ENCODE data around the gene SMIM24.

Gene SMIM24

DNA sequence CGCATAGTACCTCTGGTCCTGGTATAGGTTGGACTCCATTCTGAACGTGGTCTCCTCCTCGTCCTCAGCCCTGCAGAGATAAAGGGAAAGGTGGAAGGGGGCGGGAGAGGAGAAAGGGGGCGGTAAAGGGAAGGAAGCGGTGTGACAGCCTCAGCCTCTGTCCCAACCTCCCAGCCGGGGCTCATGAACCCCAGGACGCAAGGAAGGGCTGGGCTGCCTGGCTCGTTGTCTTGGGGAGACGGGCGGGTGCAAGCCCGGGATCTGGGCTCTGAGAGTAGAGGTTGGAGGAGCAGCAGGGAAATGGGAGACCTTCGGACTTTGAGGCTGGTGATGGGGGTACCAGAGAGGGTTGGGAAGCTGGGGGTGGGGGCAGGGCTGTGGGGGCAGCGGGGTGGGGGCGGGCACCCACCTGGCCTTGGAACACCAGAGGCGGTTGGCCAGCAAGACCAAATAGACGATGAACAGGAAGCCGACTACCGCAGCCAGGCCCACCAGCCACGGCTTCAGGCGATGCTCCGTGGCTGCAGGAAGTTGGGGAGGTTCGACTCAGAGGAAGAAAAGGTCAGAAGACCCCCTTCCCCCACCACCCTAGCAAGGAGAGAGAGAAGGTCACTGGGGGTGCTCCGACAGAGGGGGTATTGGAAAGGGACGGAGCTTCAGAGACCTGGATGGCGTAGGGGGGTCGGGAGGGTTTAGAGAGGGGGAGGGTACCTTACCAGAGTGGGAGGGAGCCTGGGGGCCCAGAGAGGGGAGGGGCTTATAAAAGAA is 1.7 kb downstream of the SMIM24 start:
- no CpG with 5 or more reads among the region's 27 CpGs for WGBS (ENCODE audit: extremely low coverage, insufficient coverage, insufficient read length)
- Histone ChIP-seq H3K9ac (ENCODE audit: low read length) (no peak overlapping the region), H4K8ac (ENCODE audit: low read depth, low read length) (no peak overlapping the region), H2BK12ac (ENCODE audit: low read length) (no peak overlapping the region), H3K18ac (ENCODE audit: low read length) (no peak overlapping the region), H3K27me3 (ENCODE audit: insufficient read depth, low read length) (no peaks in the 10 kb centered on the region), H3K79me1 (ENCODE audit: low read length) (no peaks in the 10 kb centered on the region), H4K12ac (ENCODE audit: low read depth, low read length) (no peak overlapping the region), H3K23ac (ENCODE audit: low read length) (no peak overlapping the region), H3K4me2 (ENCODE audit: low read length) (no peak overlapping the region), H3K4me1 (ENCODE audit: control insufficient read depth in 1 of 2, insufficient read depth in 2 of 2, low read length in 2 of 2) (no peaks in the 10 kb centered on the region), H2AK5ac (ENCODE audit: low read length) (no peak overlapping the region), H2AFZ (ENCODE audit: insufficient read depth, low read length, poor library complexity) (no peak overlapping the region), H2BK5ac (ENCODE audit: low read depth, low read length, poor library complexity) (no peak overlapping the region), H3K4me3 (ENCODE audit: low read depth, low read length) (no peak overlapping the region), H3K14ac (ENCODE audit: low read length) (no peak overlapping the region), H3K79me2 (ENCODE audit: control insufficient read depth, insufficient read depth, low read length, poor library complexity) (no peaks in the 10 kb centered on the region), H3K4ac (ENCODE audit: low read depth, low read length) (no peak overlapping the region), H3K27ac (ENCODE audit: low read depth, low read length) (no peak overlapping the region), H3K36me3 (ENCODE audit: control insufficient read depth in 1 of 2, insufficient read depth in 2 of 2, low read length in 2 of 2) (no peaks in the 10 kb centered on the region), H4K91ac (ENCODE audit: low read depth, low read length) (no peak overlapping the region), H2BK120ac (ENCODE audit: insufficient read depth, low read length, poor library complexity) (no peak overlapping the region), H3K9me3 (ENCODE audit: insufficient read depth, low read depth, low read length) (peaks cover 20% of the 10 kb centered on the region)
- no peak for DNase-seq

GRCh38 chr19:3477951-3478350 is 2.4 kb downstream of the SMIM24 start:
- H3K36me3 ChIP-seq (ENCODE audit: control insufficient read depth in 1 of 2, insufficient read depth in 2 of 2, low read length in 2 of 2), result no peaks in the 10 kb centered on the region
- no peak for DNase-seq
- H3K4me1 ChIP-seq (ENCODE audit: control insufficient read depth in 1 of 2, insufficient read depth in 2 of 2, low read length in 2 of 2), result no peaks in the 10 kb centered on the region
- H2BK12ac ChIP-seq (ENCODE audit: low read length), result no peak overlapping the region
- no peaks in the 10 kb centered on the region for H3K79me2 ChIP-seq (ENCODE audit: control insufficient read depth, insufficient read depth, low read length, poor library complexity)
- H2AFZ ChIP-seq (ENCODE audit: insufficient read depth, low read length, poor library complexity), result no peak overlapping the region
- H3K4me3 ChIP-seq (ENCODE audit: low read depth, low read length), result no peak overlapping the region
- no peak overlapping the region for H2AK5ac ChIP-seq (ENCODE audit: low read length)
- no peak overlapping the region for H4K91ac ChIP-seq (ENCODE audit: low read depth, low read length)
- H4K12ac ChIP-seq (ENCODE audit: low read depth, low read length), result no peak overlapping the region
- no peaks in the 10 kb centered on the region for H3K27me3 ChIP-seq (ENCODE audit: insufficient read depth, low read length)
- no peak overlapping the region for H4K8ac ChIP-seq (ENCODE audit: low read depth, low read length)
- H2BK5ac ChIP-seq (ENCODE audit: low read depth, low read length, poor library complexity), result no peak overlapping the region
- no peak overlapping the region for H3K9ac ChIP-seq (ENCODE audit: low read length)
- no peak overlapping the region for H3K4me2 ChIP-seq (ENCODE audit: low read length)
- H3K79me1 ChIP-seq (ENCODE audit: low read length), result no peaks in the 10 kb centered on the region
- no peak overlapping the region for H3K18ac ChIP-seq (ENCODE audit: low read length)
- peaks cover 20% of the 10 kb centered on the region for H3K9me3 ChIP-seq (ENCODE audit: insufficient read depth, low read depth, low read length)
- H3K4ac ChIP-seq (ENCODE audit: low read depth, low read length), result no peak overlapping the region
- H3K27ac ChIP-seq (ENCODE audit: low read depth, low read length), result no peak overlapping the region
- no peak overlapping the region for H3K14ac ChIP-seq (ENCODE audit: low read length)
- H3K23ac ChIP-seq (ENCODE audit: low read length), result no peak overlapping the region
- H2BK120ac ChIP-seq (ENCODE audit: insufficient read depth, low read length, poor library complexity), result no peak overlapping the region
- no CpG with 5 or more reads among the region's 2 CpGs for WGBS (ENCODE audit: extremely low coverage, insufficient coverage, insufficient read length)

GRCh38 chr19:3477506-3477905 is 2.8 kb downstream of the SMIM24 start:
- Histone ChIP-seq H4K8ac (ENCODE audit: low read depth, low read length) (no peak overlapping the region), H3K4ac (ENCODE audit: low read depth, low read length) (no peak overlapping the region), H2AK5ac (ENCODE audit: low read length) (no peak overlapping the region), H4K12ac (ENCODE audit: low read depth, low read length) (no peak overlapping the region), H3K36me3 (ENCODE audit: control insufficient read depth in 1 of 2, insufficient read depth in 2 of 2, low read length in 2 of 2) (no peaks in the 10 kb centered on the region), H4K91ac (ENCODE audit: low read depth, low read length) (no peak overlapping the region), H3K27me3 (ENCODE audit: insufficient read depth, low read length) (no peaks in the 10 kb centered on the region), H3K9ac (ENCODE audit: low read length) (no peak overlapping the region), H2AFZ (ENCODE audit: insufficient read depth, low read length, poor library complexity) (no peak overlapping the region), H3K79me2 (ENCODE audit: control insufficient read depth, insufficient read depth, low read length, poor library complexity) (no peaks in the 10 kb centered on the region), H2BK5ac (ENCODE audit: low read depth, low read length, poor library complexity) (no peak overlapping the region), H3K27ac (ENCODE audit: low read depth, low read length) (no peak overlapping the region), H3K4me1 (ENCODE audit: control insufficient read depth in 1 of 2, insufficient read depth in 2 of 2, low read length in 2 of 2) (no peaks in the 10 kb centered on the region), H3K14ac (ENCODE audit: low read length) (no peak overlapping the region), H2BK120ac (ENCODE audit: insufficient read depth, low read length, poor library complexity) (no peak overlapping the region), H3K79me1 (ENCODE audit: low read length) (no peaks in the 10 kb centered on the region), H3K4me3 (ENCODE audit: low read depth, low read length) (no peak overlapping the region), H3K23ac (ENCODE audit: low read length) (no peak overlapping the region), H3K9me3 (ENCODE audit: insufficient read depth, low read depth, low read length) (peaks cover 20% of the 10 kb centered on the region), H3K4me2 (ENCODE audit: low read length) (no peak overlapping the region), H2BK12ac (ENCODE audit: low read length) (no peak overlapping the region), H3K18ac (ENCODE audit: low read length) (no peak overlapping the region)
- DNase-seq, result no peak

- Histone ChIP-seq H3K4me1 (ENCODE audit: control insufficient read depth in 1 of 2, insufficient read depth in 2 of 2, low read length in 2 of 2) (no peaks in the 10 kb centered on the region), H3K4ac (ENCODE audit: low read depth, low read length) (no peak overlapping the region), H3K14ac (ENCODE audit: low read length) (no peak overlapping the region), H3K18ac (ENCODE audit: low read length) (no peak overlapping the region), H2BK5ac (ENCODE audit: low read depth, low read length, poor library complexity) (no peak overlapping the region), H3K9me3 (ENCODE audit: insufficient read depth, low read depth, low read length) (peaks cover 20% of the 10 kb centered on the region), H3K27ac (ENCODE audit: low read depth, low read length) (no peak overlapping the region), H2AFZ (ENCODE audit: insufficient read depth, low read length, poor library complexity) (no peak overlapping the region), H4K12ac (ENCODE audit: low read depth, low read length) (no peak overlapping the region), H3K79me2 (ENCODE audit: control insufficient read depth, insufficient read depth, low read length, poor library complexity) (no peaks in the 10 kb centered on the region), H4K8ac (ENCODE audit: low read depth, low read length) (no peak overlapping the region), H3K79me1 (ENCODE audit: low read length) (no peaks in the 10 kb centered on the region), H3K4me3 (ENCODE audit: low read depth, low read length) (no peak overlapping the region), H2AK5ac (ENCODE audit: low read length) (no peak overlapping the region), H3K4me2 (ENCODE audit: low read length) (no peak overlapping the region), H4K91ac (ENCODE audit: low read depth, low read length) (no peak overlapping the region), H3K23ac (ENCODE audit: low read length) (no peak overlapping the region), H2BK120ac (ENCODE audit: insufficient read depth, low read length, poor library complexity) (no peak overlapping the region), H2BK12ac (ENCODE audit: low read length) (no peak overlapping the region), H3K9ac (ENCODE audit: low read length) (no peak overlapping the region), H3K27me3 (ENCODE audit: insufficient read depth, low read length) (no peaks in the 10 kb centered on the region), H3K36me3 (ENCODE audit: control insufficient read depth in 1 of 2, insufficient read depth in 2 of 2, low read length in 2 of 2) (no peaks in the 10 kb centered on the region)
- DNase-seq, result no peak
- no CpG with 5 or more reads among the region's 2 CpGs for WGBS (ENCODE audit: extremely low coverage, insufficient coverage, insufficient read length)
Observed at GRCh38 chr19:3476830-3477229, 3.5 kb downstream of the SMIM24 start.
